H54 (cell line): ENCODE data around the gene HOXB6.

ENCODE experiments used
- DNase-seq: peaks from one replicate; pipeline ENCODE4 v3.0.0; 2011; ENCODE audit warnings: low spot score, mixed read lengths; ENCODE audit not compliant: insufficient read length
- FAIRE-seq: peaks from 3 replicates; lab custom pipeline; 2011; peaks lifted over from hg19 to GRCh38; lab: Jason Lieb, UNC
- POLR2A ChIP-seq: IDR thresholded peaks from 2 replicates; pipeline ENCODE4 v1.6.1; 2011; ENCODE audit warnings: low read depth, mild to moderate bottlenecking, low read length

HOXB6 gene

DNA sequence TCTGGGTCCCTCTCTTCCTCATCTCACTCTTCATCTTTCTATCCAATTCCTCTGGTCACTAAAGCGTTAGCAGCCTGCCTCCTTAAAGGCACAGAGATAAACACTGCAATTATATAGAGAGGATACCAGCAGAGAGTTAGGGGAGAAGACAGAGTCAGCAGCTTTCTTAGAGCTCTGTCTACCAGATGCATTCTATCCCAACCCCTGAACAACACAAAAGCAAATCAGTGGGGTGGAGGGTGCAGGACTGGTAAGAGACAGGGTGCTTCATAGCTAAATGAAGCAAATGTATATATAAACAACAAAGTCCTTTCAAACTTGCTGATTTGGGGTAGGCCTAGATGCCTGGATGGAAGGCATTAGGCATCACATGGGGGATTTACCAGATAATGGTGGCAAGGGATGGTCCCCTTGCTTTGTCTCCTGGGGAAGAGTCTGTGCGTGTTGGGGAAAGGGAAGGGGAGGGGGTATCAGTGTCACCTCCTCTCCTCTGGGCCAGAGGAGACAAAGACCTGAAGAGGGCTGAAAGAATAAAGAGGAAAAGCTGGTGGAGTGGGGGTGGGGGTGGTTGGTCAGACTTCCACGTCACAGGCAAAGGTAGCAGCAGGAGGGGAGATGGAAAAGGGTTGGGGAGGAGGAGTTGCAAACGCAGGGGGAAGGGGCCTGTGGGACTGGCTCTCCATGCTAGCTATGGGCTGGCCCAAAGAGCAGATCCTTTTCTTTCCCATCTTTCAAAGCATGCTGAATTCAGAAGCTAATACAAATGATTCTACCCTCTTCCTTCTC lies 38.7 kb downstream of the HOXB6 start:
- FAIRE-seq: no peak

DNA sequence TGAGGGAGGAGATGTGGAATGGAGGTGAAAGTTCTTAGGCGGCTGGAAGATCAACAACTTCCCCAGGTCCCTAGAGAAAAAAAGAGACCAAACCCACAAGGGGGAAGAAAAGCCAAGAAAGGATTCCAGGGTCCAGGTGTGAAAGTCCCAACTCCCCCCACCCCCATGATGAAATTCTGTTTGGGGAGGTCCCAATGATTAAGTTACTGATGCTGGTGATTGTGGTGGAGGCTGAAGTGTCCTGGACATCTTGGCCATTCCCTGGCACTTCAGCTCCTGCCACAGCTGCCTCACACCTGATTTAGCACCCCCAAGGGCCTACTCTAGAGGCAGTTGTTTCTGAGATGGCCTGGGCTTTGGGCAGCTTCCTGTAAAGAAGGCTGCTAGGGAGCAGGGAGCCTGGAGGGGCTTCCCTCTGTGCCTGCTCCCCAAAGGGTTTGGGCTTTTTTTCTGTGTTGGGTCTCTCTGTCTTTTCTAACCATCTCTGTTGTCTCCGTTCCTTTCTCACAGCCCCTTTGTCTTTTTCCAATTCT lies 39.7 kb downstream of the HOXB6 start:
- no peak for TF ChIP-seq POLR2A
- DNase-seq (no peak), FAIRE-seq (no peak)

More for the DNA sequence above, 38.7 kb downstream of the HOXB6 start:
- DNase-seq: no peak
- TF ChIP-seq POLR2A: no peak

DNA sequence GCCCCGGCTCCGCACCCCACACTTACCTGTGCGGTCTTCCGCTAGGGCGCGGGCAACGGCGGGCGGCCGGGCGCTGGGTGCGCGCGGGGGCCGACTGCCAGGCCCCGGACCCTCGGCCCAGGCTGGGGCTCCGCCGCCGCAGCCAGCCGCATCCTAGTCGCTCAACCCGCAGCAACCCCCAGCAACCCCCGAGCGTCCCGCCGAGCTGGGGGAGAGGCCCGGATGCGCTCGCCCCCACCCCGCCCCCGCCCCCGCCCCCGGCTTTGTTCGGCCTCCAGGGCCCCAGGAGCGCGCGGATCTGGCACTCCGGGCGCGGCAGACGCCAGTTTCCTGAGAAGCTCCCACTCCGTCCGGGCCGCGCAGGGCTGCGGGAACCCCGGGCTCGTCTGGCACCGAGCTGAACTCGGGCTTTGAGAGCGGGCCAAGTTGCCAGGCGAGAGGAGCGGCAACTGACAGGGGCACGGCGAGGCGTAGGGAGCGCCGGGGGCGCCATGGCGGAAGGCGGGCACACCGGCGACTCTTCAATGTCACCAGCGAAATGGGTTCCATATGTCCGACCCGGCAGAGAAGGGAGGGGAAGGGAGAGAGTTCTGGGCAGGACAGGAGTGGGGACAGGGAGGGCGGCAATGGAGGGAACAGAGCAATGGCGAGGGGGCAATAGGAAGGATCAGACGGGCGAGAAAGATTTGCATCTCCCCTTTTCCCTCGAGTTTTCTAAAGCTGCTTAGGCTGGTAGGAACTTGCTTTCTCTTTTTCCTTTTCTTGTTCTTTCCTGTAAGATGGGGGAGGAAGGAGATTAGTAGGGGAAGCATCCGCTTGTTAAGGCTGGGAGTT lies 40.4 kb downstream of the HOXB6 start:
- no peak for TF ChIP-seq POLR2A
- FAIRE-seq: no peak
- no peak for DNase-seq

DNA sequence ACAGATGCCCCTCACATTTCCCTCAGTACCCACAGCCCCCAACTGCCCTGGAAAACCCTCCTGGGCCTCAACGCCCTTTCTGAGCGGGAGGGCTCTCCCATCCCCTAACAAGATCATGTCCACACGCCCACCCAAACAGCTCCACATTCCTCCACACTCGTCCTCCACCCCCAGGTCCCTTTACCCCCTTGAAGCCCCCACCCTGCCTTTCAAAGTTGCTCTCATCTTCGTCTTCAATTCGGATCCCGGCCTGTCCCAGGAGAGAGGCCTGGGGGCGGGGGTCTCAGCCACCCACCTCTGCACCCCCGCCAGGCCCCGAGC lies 41.0 kb downstream of the HOXB6 start:
- TF ChIP-seq POLR2A: no peak
- no peak for FAIRE-seq
- DNase-seq: no peak

DNA sequence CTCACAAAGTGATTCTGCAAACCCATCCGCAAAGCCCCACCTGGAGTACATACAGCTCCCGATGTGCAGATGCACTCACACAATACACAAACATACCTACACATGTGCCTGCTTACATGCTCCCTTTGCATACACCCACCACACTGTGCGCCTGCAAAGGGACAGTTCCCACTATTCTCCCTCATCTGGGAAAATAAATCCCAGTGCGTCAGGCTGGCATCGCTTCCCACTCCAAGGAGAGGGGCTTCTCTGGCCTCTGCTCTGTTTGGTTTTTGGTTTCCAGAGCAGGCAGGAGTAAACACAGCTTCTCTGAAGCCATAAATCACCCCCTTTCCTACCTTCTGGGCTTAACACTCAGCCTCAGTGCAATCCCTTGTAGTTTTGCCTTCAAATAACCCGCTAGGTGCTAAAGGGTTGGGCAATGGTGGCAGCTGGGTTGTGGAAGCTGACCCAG lies 41.4 kb downstream of the HOXB6 start:
- no peak for DNase-seq
- no peak for TF ChIP-seq POLR2A
- FAIRE-seq: no peak

DNA sequence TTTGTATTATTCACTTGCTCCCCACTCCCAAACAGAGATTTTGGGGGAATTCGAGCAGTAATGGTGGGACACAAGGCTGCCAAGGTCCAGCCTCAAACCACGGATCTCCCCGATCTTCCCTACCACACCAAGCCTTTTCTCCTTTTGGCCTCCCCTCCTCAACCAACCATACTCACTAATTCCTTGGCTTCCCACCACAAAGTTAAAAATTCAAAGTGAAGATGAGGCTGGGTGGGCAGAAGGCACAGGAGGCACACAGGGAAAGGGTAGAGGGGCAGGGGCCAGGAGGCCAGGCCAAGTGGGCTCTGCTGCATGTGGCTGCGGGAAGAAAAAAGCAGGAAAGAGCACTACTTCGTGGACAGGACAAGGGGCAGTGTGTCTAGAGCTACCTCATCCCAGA lies 41.9 kb downstream of the HOXB6 start:
- no peak for TF ChIP-seq POLR2A
- FAIRE-seq: no peak
- no peak for DNase-seq

DNA sequence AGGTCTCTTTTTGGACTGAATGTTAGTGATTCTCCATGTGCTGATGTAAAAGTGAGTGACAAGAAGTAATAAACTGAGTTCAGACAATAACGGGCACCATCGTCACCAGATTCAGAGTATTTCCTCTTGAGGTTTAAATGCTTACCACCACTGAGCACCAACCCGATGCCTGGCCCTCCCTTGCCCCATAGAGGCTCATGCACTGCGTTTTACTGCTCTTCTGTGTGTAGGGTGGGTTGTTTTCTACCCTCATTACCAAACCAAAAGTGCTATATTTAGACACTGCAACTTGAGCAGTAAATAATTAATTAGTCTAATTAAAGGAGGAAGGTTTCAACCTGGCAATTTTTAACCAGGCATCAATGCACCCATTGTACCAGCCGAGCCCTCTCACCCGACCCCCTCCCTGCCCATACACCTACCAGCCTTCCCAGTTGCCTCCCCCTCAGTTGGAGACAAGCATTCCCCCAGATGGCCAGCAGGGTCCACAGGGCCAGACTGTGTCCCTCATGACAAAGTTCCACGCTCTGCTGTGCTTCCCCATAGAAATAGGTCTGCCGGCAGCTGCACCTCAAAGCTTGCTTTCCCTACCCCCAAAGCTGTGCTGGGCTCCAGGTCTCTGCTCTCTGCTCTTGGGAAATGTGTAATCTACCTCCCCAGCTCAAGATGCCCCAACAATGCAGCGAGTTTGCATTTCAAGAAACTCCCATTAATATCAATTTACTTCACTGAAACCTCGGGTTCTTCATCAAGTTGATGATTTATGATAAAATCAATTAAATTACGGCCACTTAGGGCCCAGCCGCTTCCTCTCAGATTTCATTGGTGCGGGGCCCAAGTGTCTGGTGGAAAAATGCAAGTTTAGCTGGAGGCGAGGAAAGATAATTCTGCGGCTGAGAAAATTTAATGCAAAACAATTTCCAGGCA lies 42.6 kb downstream of the HOXB6 start:
- FAIRE-seq: no peak
- no peak for TF ChIP-seq POLR2A
- DNase-seq: no peak

DNA sequence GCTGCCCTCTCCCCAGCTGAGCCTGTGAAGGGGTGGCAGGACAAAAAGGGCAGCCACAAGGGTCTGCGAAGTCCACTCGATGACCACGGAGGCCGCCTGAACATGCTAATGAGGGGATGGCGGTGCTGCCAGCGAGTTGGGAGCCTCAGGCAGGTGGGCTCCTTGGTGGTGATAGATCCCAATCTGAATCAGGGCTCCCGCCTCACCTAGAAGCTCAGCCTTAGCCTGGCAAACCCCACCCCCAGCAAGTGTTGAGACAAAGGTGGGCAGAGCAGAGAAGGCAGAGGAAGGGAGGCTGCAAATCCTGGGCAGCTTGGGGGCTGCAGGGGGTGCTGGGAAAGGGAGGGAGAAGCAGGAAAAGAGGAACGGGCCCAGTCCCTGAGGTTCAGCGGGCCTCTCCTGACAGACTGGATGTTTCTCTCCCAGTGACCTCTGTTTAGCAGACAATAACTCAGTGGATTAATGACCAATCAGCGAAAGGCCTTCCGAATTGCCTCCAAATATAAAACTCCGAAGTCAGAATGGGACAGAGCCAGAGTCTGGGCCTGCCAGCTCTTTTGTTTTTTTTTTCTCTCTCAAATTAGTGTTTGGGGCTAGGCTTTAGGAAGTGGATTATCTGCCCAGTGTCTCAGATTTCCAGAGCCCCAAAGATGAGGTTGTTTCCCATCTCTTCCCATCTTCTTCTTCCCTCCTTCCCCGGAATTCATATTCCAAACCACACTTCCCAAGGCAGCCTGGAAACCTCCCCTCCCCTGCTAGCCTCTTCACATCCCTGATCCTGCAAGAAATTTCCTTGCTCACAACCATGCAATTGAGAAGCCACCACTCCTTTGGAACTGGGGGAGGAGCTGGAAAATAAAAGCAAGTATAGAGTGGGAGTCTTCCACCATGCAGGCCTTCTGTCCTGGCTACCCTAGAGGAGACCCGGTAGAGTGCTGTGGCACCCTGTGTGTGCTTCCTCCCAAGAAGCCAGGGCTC lies 44.7 kb downstream of the HOXB6 start:
- FAIRE-seq (no peak), DNase-seq (no peak)
- no peak for TF ChIP-seq POLR2A

DNA sequence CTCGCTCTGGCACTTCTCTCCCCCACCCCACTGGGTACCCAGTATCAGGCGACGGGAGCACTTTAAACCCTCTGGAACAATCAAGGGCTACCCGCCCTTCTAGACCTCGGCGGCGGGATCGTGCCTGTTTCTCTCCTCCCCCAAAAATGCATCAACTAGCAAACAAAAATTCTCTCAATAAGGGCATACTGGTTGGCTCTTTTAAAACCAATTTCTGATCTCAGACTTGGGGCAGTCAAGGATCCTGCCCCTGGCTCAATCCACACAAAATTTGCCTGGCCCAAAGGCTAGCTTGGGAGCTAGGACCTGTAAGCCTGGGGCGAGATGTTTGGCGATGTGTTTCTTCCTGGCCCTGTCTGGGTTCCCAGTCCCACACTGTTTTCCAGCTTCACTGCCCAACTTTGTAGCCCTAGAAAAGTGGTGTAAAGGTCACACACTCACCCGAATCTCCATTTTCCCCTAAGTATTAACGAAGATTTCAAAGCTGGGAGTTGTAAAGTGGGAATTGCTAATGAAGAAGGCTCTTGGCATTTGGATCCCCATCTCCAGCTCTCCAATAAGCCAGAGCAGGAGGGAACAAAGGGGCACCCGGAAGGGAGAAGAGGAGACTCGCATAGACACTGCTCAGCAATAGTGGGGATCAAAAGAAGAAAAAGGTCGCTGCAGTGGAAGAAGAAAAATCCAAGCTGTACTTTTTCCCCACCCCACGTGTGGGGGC lies 45.5 kb downstream of the HOXB6 start:
- FAIRE-seq (no peak), DNase-seq (no peak)
- TF ChIP-seq POLR2A: no peak

DNA sequence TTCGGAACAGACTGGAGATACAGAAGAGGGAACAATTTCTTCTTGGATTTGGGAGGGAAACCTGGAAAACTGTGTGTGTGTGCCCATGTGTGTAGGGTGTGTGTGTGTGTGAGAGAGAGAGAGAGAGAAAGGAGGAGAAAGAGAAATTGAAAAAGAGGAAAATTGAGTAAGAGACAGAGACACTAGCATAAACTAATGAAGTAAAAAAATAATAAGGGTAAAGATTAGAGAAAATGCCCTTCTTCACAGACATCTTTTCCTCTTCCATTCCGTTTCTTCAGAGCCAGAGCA lies 46.0 kb downstream of the HOXB6 start:
- TF ChIP-seq POLR2A: no peak
- FAIRE-seq (no peak), DNase-seq (no peak)

DNA sequence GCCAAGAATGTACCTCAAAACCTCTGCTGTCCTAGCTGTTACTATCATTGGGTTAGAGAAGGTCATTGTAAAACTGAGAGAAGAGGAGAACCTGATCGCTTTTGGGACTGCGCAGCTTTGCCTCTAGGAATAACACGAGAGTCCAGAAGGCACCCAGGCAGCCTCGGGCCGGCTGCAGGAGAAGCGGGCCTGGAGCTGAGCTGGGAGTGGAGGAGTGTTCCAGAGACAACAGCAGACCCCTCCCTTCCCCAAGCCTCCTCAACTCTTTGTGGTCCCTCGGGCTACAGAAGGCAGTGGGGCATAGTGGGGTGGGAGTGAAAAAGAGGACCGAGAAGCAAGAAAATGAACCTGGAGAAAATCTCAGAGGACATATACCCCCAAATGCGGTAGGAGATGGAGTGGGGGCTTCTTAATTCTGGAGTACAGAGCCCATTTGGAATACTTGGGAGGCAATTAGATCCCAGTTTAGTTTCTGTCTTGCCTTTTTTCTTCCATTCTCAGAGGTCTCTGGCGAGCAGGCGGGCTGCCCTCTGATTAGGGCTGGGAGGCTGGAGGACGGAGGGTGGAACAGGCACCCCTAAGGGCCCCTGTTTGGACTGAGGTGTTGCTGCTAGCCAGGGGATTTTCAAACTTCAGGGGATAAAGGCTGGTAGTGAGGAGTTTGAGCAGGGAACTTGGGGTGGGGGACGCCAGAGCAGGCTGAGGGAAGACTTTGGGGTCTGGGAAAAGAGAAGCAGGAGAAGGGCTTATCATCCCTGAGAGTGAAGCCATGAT lies 46.5 kb downstream of the HOXB6 start:
- FAIRE-seq: no peak
- TF ChIP-seq POLR2A: no peak
- DNase-seq: no peak
